ENCODE results near the gene PLP2. TPM values are rescaled to one million over a fixed set of nuclear protein-coding genes. Genes with fewer than 3 reads are reported as not detected.
A peak's percentile ranks its signal among the peaks of the same experiment; 100 is the strongest.

The PLP2 gene
- total RNA-seq, 1 experiment from 2014 or later: 94.5 TPM

- ChIA-PET POLR2A (ENCODE audit: unreplicated experiment) (interaction anchor here (0.8 kb wide), 1 partner anchor 17 kb away, joined by 3 read pairs; no protein-coding TSS in a partner anchor), CTCF (interaction anchor here (0.6 to 0.9 kb wide), 3 partner anchors 29 to 36 kb away, joined by 3 to 5 read pairs (median 3); partner anchors contain the start of gene GPKOW)
- H3K79me2 ChIP-seq (ENCODE audit: low read depth): no peaks in the 10 kb centered on the region
- no peaks in the 10 kb centered on the region for H3K9me2 ChIP-seq (ENCODE audit: insufficient read depth)
- peak overlapping the region; percentile 56; the same call in 1 of the 2 replicates for H3K4me3 ChIP-seq
- no peaks in the 10 kb centered on the region for H3K36me3 ChIP-seq (ENCODE audit: low read depth)
- H3K27ac ChIP-seq: peak overlapping the region; percentile 84
- H3K4me2 ChIP-seq: peak overlapping the region; percentile 70
- H3F3A ChIP-seq (ENCODE audit: insufficient read depth, low read depth): no peaks in the 10 kb centered on the region; the same call in 1 of the 2 replicates
- intact Hi-C loops (cut with micrococcal nuclease; ENCODE audit: unreplicated experiment): loop anchor here (1.0 kb wide), 1 partner anchor 112 kb away; the partner anchor contains the start of gene TFE3
- H4K20me1 ChIP-seq (ENCODE audit: insufficient read depth): no peaks in the 10 kb centered on the region
- TSS peak; percentile 73 for BruUV-seq (replicated peaks)
- H2AFZ ChIP-seq: no peak overlapping the region
- DNase-seq: peak; percentile 37 to 51
- no peak for TF ChIP-seq EZH2 (IDR thresholded peaks at IDR 0.05; ENCODE audit: low read depth)
- no peak for TF ChIP-seq CTCF (conservative IDR thresholded peaks at IDR 0.05)
- H3K4me1 ChIP-seq (replicated peaks; ENCODE audit: insufficient read depth): no peaks in the 10 kb centered on the region
- no peaks in the 10 kb centered on the region for H3K27me3 ChIP-seq (ENCODE audit: insufficient read depth, low read depth)
- no peaks in the 10 kb centered on the region for H3K9me3 ChIP-seq (ENCODE audit: insufficient read depth, low read depth)
Observed at GRCh38 chrX:49155243-49155899, 16.3 kb upstream of the PLP2 start.

GRCh38 chrX:49155900-49156837 is 15.5 kb upstream of the PLP2 start:
- H3K36me3 ChIP-seq (ENCODE audit: low read depth): no peaks in the 10 kb centered on the region
- H3K4me3 ChIP-seq: peak overlapping the region; percentile 56; the same call in 1 of the 2 replicates
- H3F3A ChIP-seq (ENCODE audit: insufficient read depth, low read depth): no peaks in the 10 kb centered on the region; the same call in 1 of the 2 replicates
- peak overlapping the region; percentile 84 for H3K27ac ChIP-seq
- no peaks in the 10 kb centered on the region for H3K9me2 ChIP-seq (ENCODE audit: insufficient read depth)
- TSS peak; percentile 70 for BruUV-seq (replicated peaks)
- H3K27me3 ChIP-seq (ENCODE audit: insufficient read depth, low read depth): no peaks in the 10 kb centered on the region
- H4K20me1 ChIP-seq (ENCODE audit: insufficient read depth): no peaks in the 10 kb centered on the region
- DNase-seq: peak; percentile 68 to 76
- no peaks in the 10 kb centered on the region for H3K9me3 ChIP-seq (ENCODE audit: insufficient read depth, low read depth)
- H3K4me1 ChIP-seq (replicated peaks; ENCODE audit: insufficient read depth): no peaks in the 10 kb centered on the region
- peak overlapping the region; percentile 66; the same call in 1 of the 2 replicates for H2AFZ ChIP-seq
- intact Hi-C loops (cut with micrococcal nuclease; ENCODE audit: unreplicated experiment): loop anchor here (1.0 kb wide), 1 partner anchor 113 kb away; the partner anchor contains the start of gene TFE3
- TF ChIP-seq EZH2 (IDR thresholded peaks at IDR 0.05; ENCODE audit: low read depth) (no peak), CTCF (conservative IDR thresholded peaks at IDR 0.05) (peak; percentile 60)
- H3K4me2 ChIP-seq: peak overlapping the region; percentile 70
- no peaks in the 10 kb centered on the region for H3K79me2 ChIP-seq (ENCODE audit: low read depth)
- POLR2A ChIA-PET (ENCODE audit: unreplicated experiment): no interaction called here
- CTCF ChIA-PET: interaction anchor here (0.6 to 0.9 kb wide), 3 partner anchors 28 to 35 kb away, joined by 3 to 5 read pairs (median 3); partner anchors contain the start of gene GPKOW

- ChIA-PET POLR2A (ENCODE audit: unreplicated experiment) (no interaction called here), CTCF (no interaction called here)
- H3K27ac ChIP-seq: no peak overlapping the region
- H3K9me2 ChIP-seq (ENCODE audit: insufficient read depth): no peaks in the 10 kb centered on the region
- TF ChIP-seq EZH2 (IDR thresholded peaks at IDR 0.05; ENCODE audit: low read depth) (no peak), CTCF (conservative IDR thresholded peaks at IDR 0.05) (no peak)
- no peaks in the 10 kb centered on the region for H3K9me3 ChIP-seq (ENCODE audit: insufficient read depth, low read depth)
- H3K79me2 ChIP-seq (ENCODE audit: low read depth): no peaks in the 10 kb centered on the region
- no peaks in the 10 kb centered on the region; the same call in 1 of the 2 replicates for H3F3A ChIP-seq (ENCODE audit: insufficient read depth, low read depth)
- H4K20me1 ChIP-seq (ENCODE audit: insufficient read depth): no peaks in the 10 kb centered on the region
- H3K4me1 ChIP-seq (replicated peaks; ENCODE audit: insufficient read depth): no peaks in the 10 kb centered on the region
- no peaks in the 10 kb centered on the region for H3K36me3 ChIP-seq (ENCODE audit: low read depth)
- no peak for DNase-seq
- no TSS peak for BruUV-seq (replicated peaks)
- no peak overlapping the region for H3K4me3 ChIP-seq
- no peak overlapping the region for H2AFZ ChIP-seq
- intact Hi-C loops (cut with micrococcal nuclease; ENCODE audit: unreplicated experiment): no loop called here
- H3K27me3 ChIP-seq (ENCODE audit: insufficient read depth, low read depth): no peaks in the 10 kb centered on the region
- no peak overlapping the region for H3K4me2 ChIP-seq
Observed at GRCh38 chrX:49157194-49157593, 14.5 kb upstream of the PLP2 start.
